Ishikawa (cell line): ENCODE results near the gene DMBT1.

ENCODE experiments used
- CEBPB ChIP-seq: IDR thresholded peaks from 2 replicates; pipeline ENCODE4 v1.6.1; 2012
- CREB1 ChIP-seq: IDR thresholded peaks from 2 replicates; pipeline ENCODE4 v1.6.1; 2012; ENCODE audit warnings: low read depth
- EGR1 ChIP-seq: IDR thresholded peaks from 2 replicates; pipeline ENCODE4 v1.6.1; 2012
- EP300 ChIP-seq: IDR thresholded peaks from 2 replicates; pipeline ENCODE4 v1.6.1; 2012; ENCODE audit warnings: borderline replicate concordance
- FOXM1 ChIP-seq: IDR thresholded peaks from 2 replicates; pipeline ENCODE4 v1.6.1; 2012; ENCODE audit warnings: low read depth, borderline replicate concordance
- MAX ChIP-seq: IDR thresholded peaks from 2 replicates; pipeline ENCODE4 v1.6.1; 2012
- RAD21 ChIP-seq: IDR thresholded peaks from 2 replicates; pipeline ENCODE4 v1.6.1; 2012; ENCODE audit warnings: low read depth
- REST ChIP-seq: IDR thresholded peaks from 2 replicates; pipeline ENCODE4 v1.6.1; 2012; ENCODE audit warnings: low read depth, mild to moderate bottlenecking
- TAF1 ChIP-seq: IDR thresholded peaks from 2 replicates; pipeline ENCODE4 v1.6.1; 2012; ENCODE audit warnings: low read depth, mild to moderate bottlenecking
- USF1 ChIP-seq: IDR thresholded peaks from 2 replicates; pipeline ENCODE4 v1.6.1; 2012
- YY1 ChIP-seq: IDR thresholded peaks from 2 replicates; pipeline ENCODE4 v1.6.1; 2012; ENCODE audit warnings: low read depth
- ZBTB7A ChIP-seq: IDR thresholded peaks from 2 replicates; pipeline ENCODE4 v1.6.1; 2012; ENCODE audit warnings: low read depth

GRCh38 chr10:122638106-122638505 lies 77.6 kb downstream of the DMBT1 start:
- TF ChIP-seq MAX (no peak), TAF1 (no peak), RAD21 (no peak), CREB1 (no peak), EP300 (no peak), REST (no peak), FOXM1 (no peak), YY1 (no peak), EGR1 (no peak), USF1 (no peak), ZBTB7A (no peak), CEBPB (no peak)
